ENCODE measurements around the gene DLL1.

DNA sequence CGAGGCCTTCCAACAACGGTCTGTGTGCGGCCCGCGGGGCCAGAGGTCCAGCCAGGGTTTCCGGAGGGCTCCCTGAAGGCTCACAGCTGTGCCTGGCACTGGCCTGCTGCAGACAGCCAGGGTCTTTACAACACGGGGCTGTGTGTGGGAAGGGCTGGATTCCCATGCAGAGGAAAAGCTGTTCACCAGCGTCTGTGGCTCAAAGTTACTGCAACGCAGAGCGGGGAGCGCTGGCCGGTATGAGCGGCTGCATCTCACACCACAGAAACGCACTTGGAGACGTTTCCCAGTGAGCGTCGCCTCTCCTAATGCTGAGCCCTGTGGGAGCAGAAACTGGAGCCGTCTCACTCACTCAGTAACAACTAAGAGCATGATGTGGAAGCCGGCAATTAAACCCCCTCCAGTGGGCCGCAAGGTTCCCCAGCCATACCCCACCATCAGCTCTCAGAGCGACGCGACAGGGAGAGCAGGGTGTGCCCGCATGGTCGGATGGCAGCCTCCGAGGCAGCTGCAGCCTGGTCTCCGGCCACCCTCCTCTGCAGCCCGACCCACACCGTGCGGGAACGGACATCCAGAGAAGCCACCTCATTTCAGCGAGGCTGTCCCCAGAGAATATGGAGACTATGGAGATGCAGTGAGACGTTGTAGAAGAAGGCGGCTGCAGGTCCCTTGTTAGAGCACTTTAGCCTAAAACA lies 42.6 kb downstream of the DLL1 start:
- TF ChIP-seq, protein P1, sequence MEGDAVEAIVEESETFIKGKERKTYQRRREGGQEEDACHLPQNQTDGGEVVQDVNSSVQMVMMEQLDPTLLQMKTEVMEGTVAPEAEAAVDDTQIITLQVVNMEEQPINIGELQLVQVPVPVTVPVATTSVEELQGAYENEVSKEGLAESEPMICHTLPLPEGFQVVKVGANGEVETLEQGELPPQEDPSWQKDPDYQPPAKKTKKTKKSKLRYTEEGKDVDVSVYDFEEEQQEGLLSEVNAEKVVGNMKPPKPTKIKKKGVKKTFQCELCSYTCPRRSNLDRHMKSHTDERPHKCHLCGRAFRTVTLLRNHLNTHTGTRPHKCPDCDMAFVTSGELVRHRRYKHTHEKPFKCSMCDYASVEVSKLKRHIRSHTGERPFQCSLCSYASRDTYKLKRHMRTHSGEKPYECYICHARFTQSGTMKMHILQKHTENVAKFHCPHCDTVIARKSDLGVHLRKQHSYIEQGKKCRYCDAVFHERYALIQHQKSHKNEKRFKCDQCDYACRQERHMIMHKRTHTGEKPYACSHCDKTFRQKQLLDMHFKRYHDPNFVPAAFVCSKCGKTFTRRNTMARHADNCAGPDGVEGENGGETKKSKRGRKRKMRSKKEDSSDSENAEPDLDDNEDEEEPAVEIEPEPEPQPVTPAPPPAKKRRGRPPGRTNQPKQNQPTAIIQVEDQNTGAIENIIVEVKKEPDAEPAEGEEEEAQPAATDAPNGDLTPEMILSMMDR (conservative IDR thresholded peaks at IDR 0.05 in 1 of 2, IDR thresholded peaks at IDR 0.05 in 1 of 2; ENCODE audit: extremely low read depth in 1 of 2, insufficient read depth in 1 of 2, low read depth in 1 of 2, low read length in 2 of 2) = no peak
- no peak for TF ChIP-seq EZH2 (IDR thresholded peaks at IDR 0.05; ENCODE audit: borderline replicate concordance, low read length)
